ENCODE data around the gene KCNJ18.
A peak's percentile ranks its signal among the peaks of the same experiment; 100 is the strongest.
"Not testable (repeated sequence)": the region's sequence is repeated elsewhere in the genome, so short reads cannot be mapped to it uniquely, and the experiment has no call there.

KCNJ18 gene

DNA sequence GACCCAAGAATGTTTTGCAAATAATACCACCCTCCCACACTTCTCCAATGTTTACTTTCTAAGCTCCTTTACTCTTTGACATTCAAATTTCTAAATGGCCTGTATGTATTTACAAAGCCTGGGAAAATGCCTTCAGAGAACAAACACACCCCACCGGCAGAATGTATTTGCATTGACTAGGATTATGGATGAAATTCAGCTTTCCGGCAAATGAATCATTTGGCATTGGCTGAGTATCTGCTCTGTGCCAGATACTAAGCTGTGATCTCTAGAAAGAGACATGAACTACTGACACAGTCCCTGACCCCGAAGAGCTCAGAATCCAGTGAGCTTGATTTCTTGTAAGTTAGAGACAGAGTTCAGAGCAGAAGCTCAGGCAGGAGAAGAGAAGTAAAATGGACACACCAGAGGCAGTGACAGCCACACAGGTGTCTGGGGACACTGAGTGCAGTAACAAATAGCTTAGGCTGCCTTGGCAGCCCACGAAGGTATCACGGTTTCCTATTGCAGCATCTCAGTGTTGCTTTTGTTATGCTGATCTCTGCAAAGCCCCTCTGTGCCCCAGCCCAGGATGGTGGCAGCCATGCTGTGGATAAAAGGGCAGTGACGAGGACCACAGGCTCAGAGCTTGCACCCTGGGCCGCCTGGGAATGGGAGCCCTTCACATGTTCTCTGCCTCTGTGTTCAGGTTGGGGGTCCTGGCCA lies 24.8 kb upstream of the KCNJ18 start:
- H3K9me3 ChIP-seq, H3K4me3 ChIP-seq, H3K9ac ChIP-seq, H3K36me3 ChIP-seq, H3K27me3 ChIP-seq, H4K20me1 ChIP-seq: not testable (repeated sequence)
- H3K4me2 ChIP-seq = peak overlapping the region; percentile 20; the same call in 1 of the 2 replicates
- H3K27ac ChIP-seq = 0 out of 2 replicates have a peak overlapping the region, but pooled peaks have one; percentile 19
- H3K4me1 ChIP-seq = peaks cover 47% of the 10 kb centered on the region

DNA sequence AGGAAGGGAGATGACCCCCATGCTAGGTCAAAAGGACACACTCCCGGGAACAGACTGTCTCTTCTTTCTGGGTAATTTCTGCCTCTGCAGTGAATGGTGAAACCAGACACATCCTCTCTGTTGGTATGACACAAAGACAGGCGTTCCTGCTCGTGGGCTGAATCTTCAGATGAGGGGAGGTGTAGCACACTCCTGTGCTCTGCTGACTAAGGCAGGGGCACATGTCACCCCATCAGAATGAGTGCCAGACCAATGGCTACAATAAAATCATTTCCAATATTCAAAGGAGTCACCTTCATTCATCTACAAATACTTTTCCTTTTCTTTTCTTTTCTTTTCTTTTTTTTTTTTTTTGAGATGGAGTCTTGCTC lies 24.2 kb upstream of the KCNJ18 start:
- not testable (repeated sequence) for H3K4me3 ChIP-seq, H3K9ac ChIP-seq, H3K36me3 ChIP-seq, H3K9me3 ChIP-seq, H3K27me3 ChIP-seq, H4K20me1 ChIP-seq
- Histone ChIP-seq H3K27ac (0 out of 2 replicates have a peak overlapping the region, but pooled peaks have one; percentile 19), H3K4me1 (peaks cover 53% of the 10 kb centered on the region), H3K4me2 (peak overlapping the region; percentile 20; the same call in 1 of the 2 replicates)

GRCh38 chr17:21668746-21669508 lies 23.4 kb upstream of the KCNJ18 start:
- not testable (repeated sequence) for H3K27me3 ChIP-seq, H3K9me3 ChIP-seq

DNA sequence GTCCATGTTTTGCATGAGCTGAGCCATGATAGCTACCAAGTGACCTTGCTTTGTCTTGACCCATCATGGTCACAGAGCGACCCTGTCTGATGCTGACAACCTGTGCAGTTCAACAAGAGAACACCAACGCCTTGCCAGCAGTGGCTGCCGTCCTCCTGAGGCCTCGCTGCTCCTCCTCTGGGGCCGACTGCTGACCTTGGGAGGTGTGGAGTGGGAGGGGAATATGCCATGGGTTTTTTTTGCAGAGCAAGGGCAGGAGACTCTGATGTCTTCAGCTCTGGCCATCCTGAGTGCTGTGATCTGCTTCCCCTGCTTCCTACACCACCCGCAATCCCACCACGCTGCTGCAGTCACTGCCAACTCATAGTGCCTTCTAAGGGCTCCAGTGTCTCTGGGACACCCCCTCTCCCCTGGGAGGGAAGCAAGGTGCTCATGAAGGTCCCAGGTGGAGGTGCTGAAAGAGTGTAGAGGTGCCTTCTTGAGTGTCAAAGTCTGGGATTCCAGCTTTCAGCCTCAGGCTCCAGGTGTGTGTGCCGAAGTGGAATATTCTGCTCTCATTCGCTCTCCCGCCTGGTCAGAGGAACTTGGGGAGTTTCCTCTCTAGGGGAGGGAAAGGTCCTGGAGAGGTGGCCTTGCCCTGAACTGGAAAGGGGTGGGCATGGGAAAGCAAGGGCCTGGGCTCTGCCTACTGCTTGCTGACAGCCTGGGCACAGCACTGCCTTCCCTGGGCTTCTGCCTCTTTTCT lies 22.5 kb upstream of the KCNJ18 start:
- not testable (repeated sequence) for H3K36me3 ChIP-seq, H3K9ac ChIP-seq, H4K20me1 ChIP-seq, H3K4me3 ChIP-seq, H3K27me3 ChIP-seq
- peaks cover 11% of the 10 kb centered on the region for H3K9me3 ChIP-seq
- peak overlapping the region; percentile 92 for H3K4me2 ChIP-seq
- peaks cover 69% of the 10 kb centered on the region for H3K4me1 ChIP-seq
- peak overlapping the region; percentile 33 for H3K27ac ChIP-seq

More at GRCh38 chr17:21668746-21669508, 23.4 kb upstream of the KCNJ18 start:
- not testable (repeated sequence) for H3K4me3 ChIP-seq, H4K20me1 ChIP-seq, H3K36me3 ChIP-seq, H3K9ac ChIP-seq, H3K27ac ChIP-seq
- Histone ChIP-seq H3K4me1 (peaks cover 61% of the 10 kb centered on the region), H3K4me2 (peak overlapping the region; percentile 92; the same call in 1 of the 2 replicates)

DNA sequence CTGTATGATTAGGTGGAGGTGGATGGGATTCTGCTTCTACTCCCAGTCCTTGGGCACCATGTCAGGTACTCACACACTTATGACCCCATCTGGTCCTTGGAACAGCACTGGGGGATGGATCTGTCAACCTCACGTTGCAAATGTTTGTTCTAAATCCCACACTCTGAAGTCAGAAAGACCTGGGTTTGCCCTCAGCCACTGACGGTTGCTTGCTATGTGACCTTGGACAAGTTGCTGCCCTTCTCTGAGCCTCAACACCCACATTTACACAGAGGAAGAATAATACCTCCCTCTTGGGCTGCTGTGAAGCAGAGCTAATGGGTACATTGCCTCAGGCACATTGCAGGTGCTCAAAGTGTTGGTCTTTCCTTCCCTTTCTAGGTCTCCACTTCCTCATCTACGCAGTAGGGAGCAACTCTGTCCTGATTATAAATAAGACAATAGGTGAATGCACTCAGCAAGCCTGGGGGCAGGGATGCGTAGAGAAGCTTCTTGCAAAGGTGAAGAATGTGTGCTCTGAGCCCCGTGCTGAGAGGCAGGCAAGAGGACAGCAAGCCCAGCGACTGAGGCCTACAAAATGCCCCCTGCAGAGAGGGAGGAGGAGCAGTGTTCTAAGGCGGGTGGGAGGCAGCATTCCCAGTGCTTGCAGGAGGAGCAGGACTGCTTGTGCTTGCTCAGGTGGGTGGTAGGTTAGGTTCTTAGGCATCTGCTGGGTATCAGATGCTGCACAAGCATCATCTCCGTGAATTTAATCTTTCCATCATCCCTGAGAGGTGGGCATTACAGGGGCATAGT lies 21.8 kb upstream of the KCNJ18 start:
- peak overlapping the region; percentile 92 for H3K4me2 ChIP-seq
- not testable (repeated sequence) for H3K9ac ChIP-seq, H3K4me3 ChIP-seq, H3K36me3 ChIP-seq, H3K27me3 ChIP-seq, H4K20me1 ChIP-seq
- H3K9me3 ChIP-seq = peaks cover 14% of the 10 kb centered on the region
- peak overlapping the region; percentile 33 for H3K27ac ChIP-seq
- peaks cover 77% of the 10 kb centered on the region for H3K4me1 ChIP-seq

DNA sequence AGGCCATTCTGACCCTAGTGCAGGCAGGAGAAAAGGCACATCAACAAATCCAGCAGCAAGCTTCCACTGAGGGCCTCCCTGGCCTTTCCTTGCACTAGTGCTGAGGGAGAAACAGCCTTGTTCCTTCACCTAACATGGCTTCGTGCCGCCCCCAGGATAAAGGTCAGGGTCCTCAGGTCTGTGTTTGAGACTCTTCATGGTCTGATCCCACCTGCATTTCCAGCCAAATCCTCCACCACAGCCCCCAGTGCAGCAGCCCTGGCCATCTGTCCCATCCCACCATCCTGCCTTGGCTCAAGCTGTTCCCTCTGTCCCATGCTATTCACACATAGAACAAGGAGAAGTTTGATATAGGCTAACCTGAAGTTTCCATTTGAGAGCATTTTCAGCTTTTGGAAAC lies 20.9 kb upstream of the KCNJ18 start:
- H3K4me1 ChIP-seq = peaks cover 86% of the 10 kb centered on the region
- peak overlapping the region; percentile 67 for H3K27ac ChIP-seq
- H3K9me3 ChIP-seq = peaks cover 14% of the 10 kb centered on the region
- peak overlapping the region; percentile 92 for H3K4me2 ChIP-seq
- not testable (repeated sequence) for H4K20me1 ChIP-seq, H3K4me3 ChIP-seq, H3K9ac ChIP-seq, H3K27me3 ChIP-seq, H3K36me3 ChIP-seq

GRCh38 chr17:21671871-21672270 lies 20.5 kb upstream of the KCNJ18 start:
- H3K9ac ChIP-seq, H3K27me3 ChIP-seq, H4K20me1 ChIP-seq, H3K36me3 ChIP-seq, H3K4me3 ChIP-seq: not testable (repeated sequence)
- H3K4me2 ChIP-seq = peak overlapping the region; percentile 92
- H3K4me1 ChIP-seq = peaks cover 90% of the 10 kb centered on the region
- peaks cover 14% of the 10 kb centered on the region for H3K9me3 ChIP-seq
- peak overlapping the region; percentile 67 for H3K27ac ChIP-seq

DNA sequence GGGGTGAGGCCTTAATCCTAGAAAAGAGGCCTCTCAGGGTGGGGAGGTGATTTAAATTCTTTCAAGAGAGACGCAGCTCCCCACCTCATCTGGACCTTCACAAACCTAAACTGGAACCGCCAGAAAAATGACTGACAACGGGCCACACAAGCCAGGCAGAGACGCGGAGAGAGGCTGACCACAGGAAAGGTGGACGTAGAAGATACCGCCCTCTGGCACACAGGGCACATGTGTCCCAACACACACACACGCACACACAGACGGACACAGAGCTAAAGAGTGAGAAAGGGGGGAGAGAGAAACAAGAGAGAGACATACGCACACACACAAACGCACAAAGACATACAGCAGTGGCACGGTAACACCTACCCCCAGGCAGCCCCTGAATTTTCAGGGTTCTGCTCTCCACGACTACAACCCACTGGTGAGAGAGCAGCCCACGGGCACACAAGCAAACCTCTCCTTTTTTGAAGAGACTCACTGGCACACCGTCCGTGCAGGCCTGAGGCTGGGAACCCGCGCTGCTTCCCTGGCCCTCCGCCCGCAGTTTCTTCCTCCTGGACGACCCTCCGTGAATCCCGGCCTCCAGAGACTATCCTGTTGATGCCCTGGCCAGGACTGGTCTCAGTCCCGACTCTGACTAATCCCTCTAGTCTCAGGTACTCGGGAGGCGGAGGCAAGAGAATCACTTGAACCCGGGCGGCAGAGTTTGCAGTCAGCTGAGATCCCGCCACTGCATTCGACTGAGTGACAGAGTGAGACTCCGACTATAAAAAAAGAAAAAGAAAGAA lies 18.7 kb upstream of the KCNJ18 start:
- peak overlapping the region; percentile 92 for H3K4me2 ChIP-seq
- not testable (repeated sequence) for H3K27me3 ChIP-seq

GRCh38 chr17:21674242-21674731 lies 18.0 kb upstream of the KCNJ18 start:
- H3K4me3 ChIP-seq = 0 out of 2 replicates have a peak overlapping the region, but pooled peaks have one; percentile 1
- H3K4me2 ChIP-seq = peak overlapping the region; percentile 92
- H4K20me1 ChIP-seq = no peaks in the 10 kb centered on the region
- H3K36me3 ChIP-seq = no peaks in the 10 kb centered on the region
- H3K9ac ChIP-seq = peak overlapping the region; percentile 47; the same call in 1 of the 2 replicates
- no peak for TF ChIP-seq Cebpa-rat (IDR thresholded peaks at IDR 0.05)
- H3K27me3 ChIP-seq = no peaks in the 10 kb centered on the region
- peaks cover 96% of the 10 kb centered on the region for H3K4me1 ChIP-seq
- H3K9me3 ChIP-seq = peaks cover 24% of the 10 kb centered on the region
- H3K27ac ChIP-seq = peak overlapping the region; percentile 94

More for the DNA sequence above, 18.7 kb upstream of the KCNJ18 start:
- H4K20me1 ChIP-seq, H3K36me3 ChIP-seq: not testable (repeated sequence)
- Histone ChIP-seq H3K27ac (peak overlapping the region; percentile 94), H3K9me3 (peaks cover 17% of the 10 kb centered on the region), H3K4me3 (0 out of 2 replicates have a peak overlapping the region, but pooled peaks have one; percentile 1), H3K4me1 (peaks cover 100% of the 10 kb centered on the region), H3K9ac (peak overlapping the region; percentile 47)

GRCh38 chr17:21674891-21675738 lies 17.2 kb upstream of the KCNJ18 start:
- Histone ChIP-seq H3K9ac (0 out of 2 replicates have a peak overlapping the region, but pooled peaks have one; percentile 76), H3K4me3 (0 out of 2 replicates have a peak overlapping the region, but pooled peaks have one; percentile 1), H3K9me3 (peaks cover 32% of the 10 kb centered on the region), H3K4me1 (peaks cover 88% of the 10 kb centered on the region), H3K4me2 (peak overlapping the region; percentile 92), H3K27ac (peak overlapping the region; percentile 94)
- not testable (repeated sequence) for H4K20me1 ChIP-seq, H3K36me3 ChIP-seq, H3K27me3 ChIP-seq

- Histone ChIP-seq H3K9me3 (peaks cover 38% of the 10 kb centered on the region), H3K4me3 (peak overlapping the region; percentile 50; the same call in 1 of the 2 replicates), H3K4me2 (peak overlapping the region; percentile 92), H3K4me1 (peaks cover 81% of the 10 kb centered on the region), H3K9ac (peak overlapping the region; percentile 76), H3K27ac (peak overlapping the region; percentile 94)
- not testable (repeated sequence) for H3K27me3 ChIP-seq, H3K36me3 ChIP-seq, H4K20me1 ChIP-seq
Observed at GRCh38 chr17:21675739-21676130, 16.6 kb upstream of the KCNJ18 start.
